ENCODE measurements around the gene MYO6. TPM values are rescaled to one million over a fixed set of nuclear protein-coding genes. Genes with fewer than 3 reads are reported as not detected.

Gene MYO6
- 6.1 to 8.7 TPM (median 7.1 TPM) in 5 replicates for total RNA-seq (2022; extraction: Qiagen RNA extraction)

GRCh38 chr6:75748743-75749538 is at the start of gene MYO6:
Gene MYO6 (plus strand): TSS chr6:75749239. CDS start chr6:75817548, 68,309 bp downstream.

Other genes with a start within 250 kb of the MYO6 start
- gene SENP6, start 147.4 kb upstream of the MYO6 start, total RNA-seq (2022; extraction: Qiagen RNA extraction): 32.6 to 34.8 TPM (median 32.8 TPM) in 5 replicates